ENCODE data around the gene OVCA2.
A peak's percentile ranks its signal among the peaks of the same experiment; 100 is the strongest.

The OVCA2 gene

GRCh38 chr17:2063261-2064146 is 21.7 kb downstream of the OVCA2 start:
- peaks cover 8% of the 10 kb centered on the region for H3K4me1 Mint-ChIP-seq

GRCh38 chr17:2064147-2064489 is 22.3 kb downstream of the OVCA2 start:
- no peak overlapping the region for H3K4me3 Mint-ChIP-seq
- no peaks in the 10 kb centered on the region for H3K9me3 Mint-ChIP-seq
- H3K4me1 Mint-ChIP-seq, result peaks cover 8% of the 10 kb centered on the region
- peaks cover 4% of the 10 kb centered on the region for H3K27me3 Mint-ChIP-seq
- H3K27ac Mint-ChIP-seq, result peak overlapping the region; percentile 26
- peaks cover 40% of the 10 kb centered on the region for H3K36me3 Mint-ChIP-seq

More at GRCh38 chr17:2063261-2064146, 21.7 kb downstream of the OVCA2 start:
- Mint-ChIP-seq H3K36me3 (peaks cover 34% of the 10 kb centered on the region), H3K27me3 (peaks cover 4% of the 10 kb centered on the region), H3K27ac (peak overlapping the region; percentile 44), H3K9me3 (no peaks in the 10 kb centered on the region), H3K4me3 (no peak overlapping the region)

- Mint-ChIP-seq H3K36me3 (peaks cover 40% of the 10 kb centered on the region), H3K27ac (no peak overlapping the region), H3K9me3 (no peaks in the 10 kb centered on the region), H3K27me3 (peaks cover 3% of the 10 kb centered on the region), H3K4me1 (peaks cover 6% of the 10 kb centered on the region), H3K4me3 (no peak overlapping the region)
Measured at GRCh38 chr17:2064520-2064971, 22.7 kb downstream of the OVCA2 start.

- peaks cover 2% of the 10 kb centered on the region for H3K27me3 Mint-ChIP-seq
- H3K4me1 Mint-ChIP-seq, result peaks cover 5% of the 10 kb centered on the region
- H3K36me3 Mint-ChIP-seq, result peaks cover 42% of the 10 kb centered on the region
- H3K9me3 Mint-ChIP-seq, result no peaks in the 10 kb centered on the region
- peak overlapping the region; percentile 55 for H3K27ac Mint-ChIP-seq
- no peak overlapping the region for H3K4me3 Mint-ChIP-seq
Measured at GRCh38 chr17:2064980-2065785, 23.4 kb downstream of the OVCA2 start.

- peaks cover 2% of the 10 kb centered on the region for H3K27me3 Mint-ChIP-seq
- H3K4me3 Mint-ChIP-seq, result no peak overlapping the region
- no peaks in the 10 kb centered on the region for H3K9me3 Mint-ChIP-seq
- no peak overlapping the region for H3K27ac Mint-ChIP-seq
- H3K36me3 Mint-ChIP-seq, result peaks cover 43% of the 10 kb centered on the region
- peaks cover 6% of the 10 kb centered on the region for H3K4me1 Mint-ChIP-seq
Measured at GRCh38 chr17:2065949-2066400, 24.2 kb downstream of the OVCA2 start.

GRCh38 chr17:2067048-2067561 is 25.3 kb downstream of the OVCA2 start:
- Mint-ChIP-seq H3K4me3 (no peak overlapping the region), H3K9me3 (no peaks in the 10 kb centered on the region), H3K4me1 (peaks cover 8% of the 10 kb centered on the region), H3K27ac (no peak overlapping the region), H3K36me3 (peaks cover 43% of the 10 kb centered on the region), H3K27me3 (peaks cover 2% of the 10 kb centered on the region)

- peaks cover 2% of the 10 kb centered on the region for H3K27me3 Mint-ChIP-seq
- H3K4me1 Mint-ChIP-seq, result peaks cover 8% of the 10 kb centered on the region
- no peak overlapping the region for H3K4me3 Mint-ChIP-seq
- no peaks in the 10 kb centered on the region for H3K9me3 Mint-ChIP-seq
- H3K36me3 Mint-ChIP-seq, result peaks cover 43% of the 10 kb centered on the region
- no peak overlapping the region for H3K27ac Mint-ChIP-seq
Measured at GRCh38 chr17:2067608-2068024, 25.8 kb downstream of the OVCA2 start.

- H3K4me1 Mint-ChIP-seq, result peaks cover 8% of the 10 kb centered on the region
- no peaks in the 10 kb centered on the region for H3K9me3 Mint-ChIP-seq
- H3K4me3 Mint-ChIP-seq, result no peak overlapping the region
- peaks cover 44% of the 10 kb centered on the region for H3K36me3 Mint-ChIP-seq
- H3K27me3 Mint-ChIP-seq, result peaks cover 2% of the 10 kb centered on the region
- no peak overlapping the region for H3K27ac Mint-ChIP-seq
Measured at GRCh38 chr17:2068031-2068518, 26.3 kb downstream of the OVCA2 start.

- Mint-ChIP-seq H3K9me3 (no peaks in the 10 kb centered on the region), H3K36me3 (peaks cover 44% of the 10 kb centered on the region), H3K4me3 (no peak overlapping the region), H3K27me3 (peaks cover 2% of the 10 kb centered on the region), H3K4me1 (peaks cover 8% of the 10 kb centered on the region), H3K27ac (no peak overlapping the region)
Measured at GRCh38 chr17:2068519-2069051, 26.8 kb downstream of the OVCA2 start.

GRCh38 chr17:2070241-2071023 is 28.6 kb downstream of the OVCA2 start:
- H3K36me3 Mint-ChIP-seq, result peaks cover 34% of the 10 kb centered on the region
- H3K27ac Mint-ChIP-seq, result peak overlapping the region; percentile 81
- H3K4me3 Mint-ChIP-seq, result no peak overlapping the region
- no peaks in the 10 kb centered on the region for H3K27me3 Mint-ChIP-seq
- no peaks in the 10 kb centered on the region for H3K9me3 Mint-ChIP-seq
- H3K4me1 Mint-ChIP-seq, result peaks cover 8% of the 10 kb centered on the region

- peaks cover 8% of the 10 kb centered on the region for H3K4me1 Mint-ChIP-seq
- peak overlapping the region; percentile 81 for H3K27ac Mint-ChIP-seq
- no peaks in the 10 kb centered on the region for H3K27me3 Mint-ChIP-seq
- no peak overlapping the region for H3K4me3 Mint-ChIP-seq
- H3K9me3 Mint-ChIP-seq, result no peaks in the 10 kb centered on the region
- peaks cover 31% of the 10 kb centered on the region for H3K36me3 Mint-ChIP-seq
Measured at GRCh38 chr17:2071024-2071385, 29.2 kb downstream of the OVCA2 start.

GRCh38 chr17:2071455-2072281 is 29.8 kb downstream of the OVCA2 start:
- H3K27me3 Mint-ChIP-seq, result no peaks in the 10 kb centered on the region
- H3K36me3 Mint-ChIP-seq, result peaks cover 31% of the 10 kb centered on the region
- no peak overlapping the region for H3K27ac Mint-ChIP-seq
- H3K9me3 Mint-ChIP-seq, result no peaks in the 10 kb centered on the region
- peaks cover 8% of the 10 kb centered on the region for H3K4me1 Mint-ChIP-seq
- H3K4me3 Mint-ChIP-seq, result no peak overlapping the region

- no peaks in the 10 kb centered on the region for H3K27me3 Mint-ChIP-seq
- H3K9me3 Mint-ChIP-seq, result no peaks in the 10 kb centered on the region
- peaks cover 7% of the 10 kb centered on the region for H3K4me1 Mint-ChIP-seq
- no peak overlapping the region for H3K27ac Mint-ChIP-seq
- no peak overlapping the region for H3K4me3 Mint-ChIP-seq
- peaks cover 39% of the 10 kb centered on the region for H3K36me3 Mint-ChIP-seq
Measured at GRCh38 chr17:2074919-2075318, 33.1 kb downstream of the OVCA2 start.

Measured in activated naive CD4-positive, alpha-beta T cell treated with anti-CD3 and anti-CD28 coated beads, Interleukin-2, amount 50 U/mL, for 24 hours (primary cell).